K562 (cell line): ENCODE data around the gene ZDHHC5. TPM values are rescaled to one million over a fixed set of nuclear protein-coding genes. Genes with fewer than 3 reads are reported as not detected.

ENCODE experiments used
- ATAC-seq: fragments of 200-7000 bp; cut with Tn5 transposase; 3 replicates; pipeline ENCODE4 v1.9.1; 2020; ENCODE audit warnings: moderate library complexity
- BruUV-seq: library from RNA; stranded (reverse); fragments of 400-500 nt; replicated peaks from 2 replicates; lab custom pipeline; 2021; lab: Mats Ljungman, UMichigan
- CTCF ChIA-PET: fragments of 300-600 bp; formaldehyde crosslinking; extraction: SDS; loops from one replicate; lab custom pipeline; 2021; ENCODE audit warnings: low intra/inter-chr PET ratio; lab: Yijun Ruan, JAX
- POLR2A ChIA-PET: fragments of 300-600, 350-650 bp; sonication (Branson Sonifier 250); formaldehyde crosslinking; extraction: SDS; loops from one replicate; lab custom pipeline; 2021; ENCODE audit warnings: antibody characterized with exemption, inconsistent platforms; lab: Yijun Ruan, JAX
- DNase-seq, 4 experiments: peaks; one replicate each; pipeline versions ENCODE4 v3.0.0 to v3.0.0-alpha.2; 2011 to 2018; ENCODE audit warnings: low spot score in 3 of 4, mixed read lengths in 3 of 4; ENCODE audit errors: extremely low read depth in 1 of 4
- FAIRE-seq: peaks from 2 replicates; lab custom pipeline; 2011; peaks lifted over from hg19 to GRCh38; lab: Jason Lieb, UNC
- H2AFZ ChIP-seq: 2 replicates; pipeline ENCODE4 v1.6.0; 2011; ENCODE audit warnings: low read depth, low read length, control low read depth, inconsistent platforms
- H3K27ac ChIP-seq: fragments of 200-600 bp; 3 replicates; pipeline ENCODE4 v1.8.0; 2011; ENCODE audit warnings: low read depth, mild to moderate bottlenecking, control low read depth, inconsistent platforms, low read length, moderate library complexity, mixed read lengths; ENCODE audit errors: extremely low read depth
- H3K27me3 ChIP-seq, 2 experiments: fragments of 300-600 bp in 1 of 2; 2 replicates in 1 of 2; 3 replicates in 1 of 2; pipeline versions ENCODE4 v1.6.0 to v1.8.0; 2011; ENCODE audit warnings: inconsistent platforms in 2 of 2, low read length in 2 of 2, mild to moderate bottlenecking in 1 of 2, mixed read lengths in 1 of 2, moderate library complexity in 1 of 2; ENCODE audit not compliant: control insufficient read depth in 2 of 2, insufficient read depth in 2 of 2
- H3K36me3 ChIP-seq: fragments of 300-600 bp; 3 replicates; pipeline ENCODE4 v1.8.0; 2011; ENCODE audit warnings: mild to moderate bottlenecking, low read length, inconsistent platforms; ENCODE audit not compliant: control insufficient read depth, insufficient read depth
- H3K4me1 ChIP-seq, 2 experiments: fragments of 200-600 bp in 1 of 2; replicated peaks in 1 of 2; 2 replicates in 1 of 2; 3 replicates in 1 of 2; pipeline versions ENCODE4 v1.5.1 to v1.8.0; 2011; ENCODE audit warnings: inconsistent platforms in 2 of 2, low read length in 2 of 2, mild to moderate bottlenecking in 1 of 2, mixed read lengths in 1 of 2, moderate library complexity in 1 of 2; ENCODE audit not compliant: control insufficient read depth in 2 of 2, insufficient read depth in 2 of 2
- H3K4me2 ChIP-seq: 2 replicates; pipeline ENCODE4 v1.6.1; 2011; ENCODE audit warnings: low read length, control low read depth, inconsistent platforms, mixed read lengths; ENCODE audit not compliant: insufficient read depth
- H3K4me3 ChIP-seq: fragments of 200-600 bp; sonication (generic), shearing (Covaris generic); 2 replicates; pipeline ENCODE4 v1.5.1; 2016; ENCODE audit warnings: control low read depth, inconsistent platforms
- H3K79me2 ChIP-seq: fragments of 200-600 bp; 3 replicates; pipeline ENCODE4 v1.8.0; 2011; ENCODE audit warnings: low read length, inconsistent platforms; ENCODE audit not compliant: control insufficient read depth, insufficient read depth
- H3K9ac ChIP-seq, 2 experiments: 2 replicates each; pipeline versions ENCODE4 v1.6.0 to v1.6.1; 2011; ENCODE audit warnings: low read depth in 2 of 2, low read length in 2 of 2, control low read depth in 1 of 2, inconsistent platforms in 1 of 2, mild to moderate bottlenecking in 1 of 2, mixed read lengths in 1 of 2; ENCODE audit not compliant: insufficient read depth in 1 of 2
- H3K9me1 ChIP-seq: one replicate; pipeline ENCODE4 v1.6.0; 2011; ENCODE audit warnings: inconsistent platforms, mild to moderate bottlenecking, low read length, moderate library complexity; ENCODE audit not compliant: control insufficient read depth, insufficient read depth
- H3K9me3 ChIP-seq: replicated peaks from 2 replicates; pipeline ENCODE4 v1.5.1; 2011; ENCODE audit warnings: low read depth, low read length, inconsistent platforms; ENCODE audit not compliant: control insufficient read depth, insufficient read depth
- H4K20me1 ChIP-seq: replicated peaks from 2 replicates; pipeline ENCODE4 v1.6.1; 2011; ENCODE audit warnings: low read length, inconsistent platforms, mixed read lengths; ENCODE audit not compliant: control insufficient read depth, insufficient read depth
- CBFA2T3 ChIP-seq: fragments of 450-650 bp; IDR thresholded peaks from 2 replicates; pipeline ENCODE4 v1.6.1; 2017
- CSDE1 ChIP-seq, 2 experiments: fragments of 450-650 bp; IDR thresholded peaks; 2 replicates each; pipeline ENCODE4 v1.6.1; 2016; ENCODE audit warnings: mild to moderate bottlenecking in 1 of 2
- HIVEP1 ChIP-seq: fragments of 250-450 bp; sonication (Bioruptor Pico); IDR thresholded peaks from 2 replicates; pipeline ENCODE4 v1.4.0; 2020; ENCODE audit warnings: mild to moderate bottlenecking
- KDM1A ChIP-seq, 2 experiments: fragments of 450-650 bp; IDR thresholded peaks; 2 replicates each; pipeline ENCODE4 v1.6.1; 2016; ENCODE audit warnings: mild to moderate bottlenecking in 2 of 2
- MEIS2 ChIP-seq: fragments of 450-650 bp; IDR thresholded peaks from 2 replicates; pipeline ENCODE4 v1.6.1; 2014; ENCODE audit warnings: mild to moderate bottlenecking; ENCODE audit not compliant: partially characterized antibody
- PCBP1 ChIP-seq: fragments of 200-400 bp; formaldehyde crosslinking; IDR thresholded peaks from 2 replicates; pipeline ENCODE4 v1.6.1; 2018; ENCODE audit warnings: mild to moderate bottlenecking, low read depth, low read length; ENCODE audit not compliant: poor library complexity, severe bottlenecking
- RB1 ChIP-seq: fragments of 450-650 bp; IDR thresholded peaks from 2 replicates; pipeline ENCODE4 v1.6.1; 2017; ENCODE audit warnings: low read depth, mild to moderate bottlenecking
- TAL1 ChIP-seq: fragments of 450-650 bp; IDR thresholded peaks from 2 replicates; pipeline ENCODE4 v1.6.1; 2016; ENCODE audit warnings: mild to moderate bottlenecking
- TCF3 ChIP-seq: sonication (generic); formaldehyde crosslinking; IDR thresholded peaks from 2 replicates; pipeline ENCODE4 v1.4.0; 2020; ENCODE audit warnings: mild to moderate bottlenecking, missing genetic modification reagents
- TCF7L2 ChIP-seq: fragments of 150-350 bp; IDR thresholded peaks from 2 replicates; pipeline ENCODE4 v1.6.1; 2016; ENCODE audit warnings: low read depth, mild to moderate bottlenecking, low read length, moderate library complexity
- TSC22D4 ChIP-seq: fragments of 450-650 bp; IDR thresholded peaks from 2 replicates; pipeline ENCODE4 v1.6.1; 2016; ENCODE audit warnings: missing genetic modification characterization, missing biosample characterization, control low read depth
- ZFP36 ChIP-seq: fragments of 150-350 bp; IDR thresholded peaks from 2 replicates; pipeline ENCODE4 v1.6.1; 2018; ENCODE audit warnings: low read length, low read depth; ENCODE audit not compliant: partially characterized antibody
- ZNF780A ChIP-seq: fragments of 250-450 bp; sonication (Bioruptor Pico); IDR thresholded peaks from 2 replicates; pipeline ENCODE4 v1.5.0; 2021; ENCODE audit warnings: mild to moderate bottlenecking
- WGBS: fragments of 100-300 bp; shearing (Covaris generic); methylation state at CpG from one replicate; pipeline ENCODE4 v1.1.6; 2016; ENCODE audit warnings: low coverage, mixed read lengths; ENCODE audit not compliant: insufficient coverage; ENCODE audit errors: missing lambda C conversion rate; 5-methylcytosine and 5-hydroxymethylcytosine counted together
- in situ Hi-C: fragments of 300-500 bp; cut with MboI; formaldehyde crosslinking; loops from 4 replicates; pipeline ENCODE4 v1.15.0; 2018; ENCODE audit warnings: inconsistent platforms, mixed read lengths
- intact Hi-C: fragments of 100-400 bp; cut with micrococcal nuclease; formaldehyde crosslinking; loops from 2 replicates; pipeline ENCODE4 v1.14.2; 2022
- polyA plus RNA-seq, 8 experiments: library from polyadenylated mRNA; depleted of rRNA in 4 of 8; stranded (reverse) in 5 of 8; unstranded in 3 of 8; fragments of >200 nt; fragmentation: Nextera tagmentation in 2 of 8; fragmentation: Illumina TruSeq in 1 of 8; extraction: Ambion mirVana in 2 of 8; extraction: Trizol in 1 of 8; gene quantifications; 2 replicates each; pipeline versions ENCODE4 v1.2.1 to v1.2.3, GENCODE V29; 2011 to 2014; ENCODE audit warnings: inconsistent platforms in 1 of 8, missing spikeins in 1 of 8
- total RNA-seq, 7 experiments: library from RNA; depleted of rRNA in 6 of 7; stranded (reverse); fragments of >200 nt in 6 of 7; fragmentation: Illumina TruSeq in 2 of 7; extraction: Trizol in 2 of 7; gene quantifications; 2 replicates each; pipeline versions ENCODE4 v1.2.1 to v1.2.3, GENCODE V29; 2011 to 2021; ENCODE audit warnings: low replicate concordance in 1 of 7
- TF ChIP-seq, protein P1 (sequence below): fragments of 200-600 bp; sonication (generic); IDR thresholded peaks from one replicate; pipeline ENCODE4 v1.6.1; 2012; ENCODE audit warnings: mild to moderate bottlenecking, low read depth, low read length, inconsistent platforms

Gene ZDHHC5
- total and polyA plus RNA-seq, 9 of the 15 experiments (the other 6 are each of a cell fraction or from before 2014, with no cell fraction given) = 3.8 to 64.2 (median 35.9) TPM

DNA sequence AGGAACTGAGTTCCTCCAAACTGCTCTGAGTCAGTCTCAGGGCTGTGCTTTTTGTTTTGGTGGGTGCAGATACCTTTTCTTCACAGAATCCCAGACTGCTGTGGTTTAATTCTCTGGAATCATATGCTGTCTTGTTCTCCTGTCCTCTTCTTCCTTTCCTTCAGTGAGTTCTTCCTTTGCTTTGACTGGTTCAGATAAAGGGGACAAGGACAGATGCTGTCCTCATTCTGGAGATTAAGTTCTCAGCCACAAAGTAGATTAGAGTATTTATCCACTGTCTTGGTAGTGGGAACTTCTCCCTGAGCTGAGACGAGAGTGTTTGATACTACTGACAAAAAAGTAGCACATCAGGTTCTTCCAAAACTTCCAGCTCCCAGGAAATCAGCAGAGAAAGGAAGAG lies 13.3 kb downstream of the ZDHHC5 start:
- no TSS peak for BruUV-seq
- WGBS = 6% methylated on average over 1 of the region's 1 CpG
- peaks cover 69% of the 10 kb centered on the region for H3K79me2 ChIP-seq
- peak overlapping the region; percentile 19; the same call in 1 of the 2 replicates for H3K4me2 ChIP-seq
- H3K27ac ChIP-seq = peak overlapping the region; percentile 13; the same call in 1 of the 3 replicates
- peaks cover 10% of the 10 kb centered on the region for H3K9me1 ChIP-seq
- H2AFZ ChIP-seq = no peak overlapping the region
- ChIA-PET CTCF (no interaction called here), POLR2A (interaction anchor here (0.9 to 2.0 kb wide), 3 partner anchors 11 to 29 kb away, joined by 3 to 11 read pairs (median 5); no protein-coding TSS in a partner anchor)
- in situ Hi-C loops = no loop called here
- ATAC-seq (peak; percentile 54), DNase-seq (peak in 1 of 4 experiments; percentile 26), FAIRE-seq (no peak)
- H3K36me3 ChIP-seq = peaks cover 82% of the 10 kb centered on the region
- no peak overlapping the region for H3K4me3 ChIP-seq
- intact Hi-C loops = no loop called here
- peaks cover 3 to 25% of the 10 kb centered on the region in 2 experiments; a peak in 3 of 5 replicates for H3K4me1 ChIP-seq
- H3K9ac ChIP-seq = no peak overlapping the region
- H4K20me1 ChIP-seq = peaks cover 25% of the 10 kb centered on the region
- no peaks in the 10 kb centered on the region for H3K27me3 ChIP-seq
- H3K9me3 ChIP-seq = no peaks in the 10 kb centered on the region
- TF ChIP-seq ZNF780A (CRISPR knock-in tag) = no peak
- peak; percentile 72 for TF ChIP-seq CBFA2T3
- 0 out of 4 replicates have a peak, but pooled peaks of 1 of the 2 experiments have one; percentile 7 for TF ChIP-seq KDM1A (IDR thresholded peaks at IDR 0.05)
- no peak for TF ChIP-seq RB1
- peak; percentile 57 for TF ChIP-seq TAL1
- no peak for TF ChIP-seq TCF7L2
- TF ChIP-seq CSDE1 (IDR thresholded peaks at IDR 0.05) = no peak
- peak; percentile 68 for TF ChIP-seq TCF3 (CRISPR knock-in tag)
- peak; percentile 21 for TF ChIP-seq MEIS2
- no peak for TF ChIP-seq HIVEP1 (CRISPR knock-in tag)
- TF ChIP-seq, protein P1, sequence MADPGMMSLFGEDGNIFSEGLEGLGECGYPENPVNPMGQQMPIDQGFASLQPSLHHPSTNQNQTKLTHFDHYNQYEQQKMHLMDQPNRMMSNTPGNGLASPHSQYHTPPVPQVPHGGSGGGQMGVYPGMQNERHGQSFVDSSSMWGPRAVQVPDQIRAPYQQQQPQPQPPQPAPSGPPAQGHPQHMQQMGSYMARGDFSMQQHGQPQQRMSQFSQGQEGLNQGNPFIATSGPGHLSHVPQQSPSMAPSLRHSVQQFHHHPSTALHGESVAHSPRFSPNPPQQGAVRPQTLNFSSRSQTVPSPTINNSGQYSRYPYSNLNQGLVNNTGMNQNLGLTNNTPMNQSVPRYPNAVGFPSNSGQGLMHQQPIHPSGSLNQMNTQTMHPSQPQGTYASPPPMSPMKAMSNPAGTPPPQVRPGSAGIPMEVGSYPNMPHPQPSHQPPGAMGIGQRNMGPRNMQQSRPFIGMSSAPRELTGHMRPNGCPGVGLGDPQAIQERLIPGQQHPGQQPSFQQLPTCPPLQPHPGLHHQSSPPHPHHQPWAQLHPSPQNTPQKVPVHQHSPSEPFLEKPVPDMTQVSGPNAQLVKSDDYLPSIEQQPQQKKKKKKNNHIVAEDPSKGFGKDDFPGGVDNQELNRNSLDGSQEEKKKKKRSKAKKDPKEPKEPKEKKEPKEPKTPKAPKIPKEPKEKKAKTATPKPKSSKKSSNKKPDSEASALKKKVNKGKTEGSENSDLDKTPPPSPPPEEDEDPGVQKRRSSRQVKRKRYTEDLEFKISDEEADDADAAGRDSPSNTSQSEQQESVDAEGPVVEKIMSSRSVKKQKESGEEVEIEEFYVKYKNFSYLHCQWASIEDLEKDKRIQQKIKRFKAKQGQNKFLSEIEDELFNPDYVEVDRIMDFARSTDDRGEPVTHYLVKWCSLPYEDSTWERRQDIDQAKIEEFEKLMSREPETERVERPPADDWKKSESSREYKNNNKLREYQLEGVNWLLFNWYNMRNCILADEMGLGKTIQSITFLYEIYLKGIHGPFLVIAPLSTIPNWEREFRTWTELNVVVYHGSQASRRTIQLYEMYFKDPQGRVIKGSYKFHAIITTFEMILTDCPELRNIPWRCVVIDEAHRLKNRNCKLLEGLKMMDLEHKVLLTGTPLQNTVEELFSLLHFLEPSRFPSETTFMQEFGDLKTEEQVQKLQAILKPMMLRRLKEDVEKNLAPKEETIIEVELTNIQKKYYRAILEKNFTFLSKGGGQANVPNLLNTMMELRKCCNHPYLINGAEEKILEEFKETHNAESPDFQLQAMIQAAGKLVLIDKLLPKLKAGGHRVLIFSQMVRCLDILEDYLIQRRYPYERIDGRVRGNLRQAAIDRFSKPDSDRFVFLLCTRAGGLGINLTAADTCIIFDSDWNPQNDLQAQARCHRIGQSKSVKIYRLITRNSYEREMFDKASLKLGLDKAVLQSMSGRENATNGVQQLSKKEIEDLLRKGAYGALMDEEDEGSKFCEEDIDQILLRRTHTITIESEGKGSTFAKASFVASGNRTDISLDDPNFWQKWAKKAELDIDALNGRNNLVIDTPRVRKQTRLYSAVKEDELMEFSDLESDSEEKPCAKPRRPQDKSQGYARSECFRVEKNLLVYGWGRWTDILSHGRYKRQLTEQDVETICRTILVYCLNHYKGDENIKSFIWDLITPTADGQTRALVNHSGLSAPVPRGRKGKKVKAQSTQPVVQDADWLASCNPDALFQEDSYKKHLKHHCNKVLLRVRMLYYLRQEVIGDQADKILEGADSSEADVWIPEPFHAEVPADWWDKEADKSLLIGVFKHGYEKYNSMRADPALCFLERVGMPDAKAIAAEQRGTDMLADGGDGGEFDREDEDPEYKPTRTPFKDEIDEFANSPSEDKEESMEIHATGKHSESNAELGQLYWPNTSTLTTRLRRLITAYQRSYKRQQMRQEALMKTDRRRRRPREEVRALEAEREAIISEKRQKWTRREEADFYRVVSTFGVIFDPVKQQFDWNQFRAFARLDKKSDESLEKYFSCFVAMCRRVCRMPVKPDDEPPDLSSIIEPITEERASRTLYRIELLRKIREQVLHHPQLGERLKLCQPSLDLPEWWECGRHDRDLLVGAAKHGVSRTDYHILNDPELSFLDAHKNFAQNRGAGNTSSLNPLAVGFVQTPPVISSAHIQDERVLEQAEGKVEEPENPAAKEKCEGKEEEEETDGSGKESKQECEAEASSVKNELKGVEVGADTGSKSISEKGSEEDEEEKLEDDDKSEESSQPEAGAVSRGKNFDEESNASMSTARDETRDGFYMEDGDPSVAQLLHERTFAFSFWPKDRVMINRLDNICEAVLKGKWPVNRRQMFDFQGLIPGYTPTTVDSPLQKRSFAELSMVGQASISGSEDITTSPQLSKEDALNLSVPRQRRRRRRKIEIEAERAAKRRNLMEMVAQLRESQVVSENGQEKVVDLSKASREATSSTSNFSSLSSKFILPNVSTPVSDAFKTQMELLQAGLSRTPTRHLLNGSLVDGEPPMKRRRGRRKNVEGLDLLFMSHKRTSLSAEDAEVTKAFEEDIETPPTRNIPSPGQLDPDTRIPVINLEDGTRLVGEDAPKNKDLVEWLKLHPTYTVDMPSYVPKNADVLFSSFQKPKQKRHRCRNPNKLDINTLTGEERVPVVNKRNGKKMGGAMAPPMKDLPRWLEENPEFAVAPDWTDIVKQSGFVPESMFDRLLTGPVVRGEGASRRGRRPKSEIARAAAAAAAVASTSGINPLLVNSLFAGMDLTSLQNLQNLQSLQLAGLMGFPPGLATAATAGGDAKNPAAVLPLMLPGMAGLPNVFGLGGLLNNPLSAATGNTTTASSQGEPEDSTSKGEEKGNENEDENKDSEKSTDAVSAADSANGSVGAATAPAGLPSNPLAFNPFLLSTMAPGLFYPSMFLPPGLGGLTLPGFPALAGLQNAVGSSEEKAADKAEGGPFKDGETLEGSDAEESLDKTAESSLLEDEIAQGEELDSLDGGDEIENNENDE = no peak
- TF ChIP-seq ZFP36 = no peak
- no peak for TF ChIP-seq TSC22D4
- TF ChIP-seq PCBP1 = no peak
